ENCODE measurements around the gene FEM1A.
"Not testable (repeated sequence)": the region's sequence is repeated elsewhere in the genome, so short reads cannot be mapped to it uniquely, and the experiment has no call there.

Gene FEM1A

DNA sequence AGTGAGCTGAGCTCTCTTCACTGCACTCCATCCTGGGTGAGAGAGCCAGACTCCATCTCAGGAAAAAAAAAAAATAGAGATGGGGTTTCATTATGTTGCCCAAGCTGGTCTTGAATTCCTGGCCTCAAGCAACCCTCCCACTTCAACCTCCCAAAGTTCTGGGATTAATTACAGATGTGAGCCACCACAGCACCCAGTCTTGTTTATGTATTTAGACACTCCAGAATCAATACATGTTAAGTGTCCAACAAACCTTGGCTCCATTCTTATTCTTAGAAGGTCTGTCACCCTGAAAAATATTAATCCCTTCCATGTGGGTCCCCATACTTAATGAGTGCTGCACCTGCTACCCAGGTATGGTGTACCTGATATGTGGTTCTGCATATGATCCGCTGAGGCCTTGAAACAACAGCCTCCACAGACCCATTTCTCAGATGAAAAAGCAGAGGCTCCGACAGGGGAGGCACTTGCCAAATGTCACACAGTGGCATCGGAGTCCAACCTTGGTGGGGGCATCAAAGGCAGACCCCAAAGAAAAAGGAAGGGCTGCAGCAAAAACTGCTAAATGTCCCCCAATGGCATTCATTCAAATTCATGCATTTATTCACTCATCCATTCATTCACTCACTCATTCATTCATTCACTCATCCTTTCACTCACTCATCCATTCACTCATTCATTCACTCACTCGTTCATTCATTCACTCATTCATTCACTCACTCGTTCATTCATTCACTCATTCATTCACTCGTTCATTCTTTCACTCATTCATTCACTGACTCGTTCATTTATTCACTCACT, 23.3 kb downstream of the FEM1A start:
- DNase-seq, result no peak

- DNase-seq, result peak; percentile 53
Measured at GRCh38 chr19:4815426-4816201, 24.1 kb downstream of the FEM1A start.

- no peak for DNase-seq
Measured at GRCh38 chr19:4816202-4816949, 24.8 kb downstream of the FEM1A start.

GRCh38 chr19:4816950-4817278, 25.4 kb downstream of the FEM1A start:
- no peak for DNase-seq

GRCh38 chr19:4817467-4818277, 26.1 kb downstream of the FEM1A start:
- no peak for DNase-seq

DNA sequence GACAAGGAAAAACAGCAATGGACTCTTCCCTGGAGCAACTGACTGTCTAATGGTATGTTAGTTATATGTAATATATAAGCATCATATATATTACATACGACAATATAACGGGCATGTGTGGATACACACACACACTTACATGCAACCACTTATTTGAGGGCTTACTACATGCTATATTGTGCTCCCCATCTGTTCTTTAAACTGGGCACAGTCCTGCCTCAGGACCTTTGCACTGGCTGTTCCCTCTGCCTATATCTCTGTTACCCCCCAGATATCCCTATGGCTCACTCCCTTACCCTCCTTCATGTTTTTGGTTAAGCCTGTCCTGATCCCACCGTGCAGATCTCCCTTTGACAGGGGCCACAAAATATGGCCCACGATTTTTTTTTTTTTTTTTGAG, 29.7 kb downstream of the FEM1A start:
- no peak for DNase-seq

- DNase-seq, result not testable (repeated sequence)
Measured at GRCh38 chr19:4822354-4822753, 30.8 kb downstream of the FEM1A start.

- no peak for DNase-seq
Measured at GRCh38 chr19:4823577-4823976, 32.0 kb downstream of the FEM1A start.

- no peak for DNase-seq
Measured at GRCh38 chr19:4829001-4829712, 37.6 kb downstream of the FEM1A start.

GRCh38 chr19:4830332-4830731, 38.8 kb downstream of the FEM1A start:
- no peak for DNase-seq

DNA sequence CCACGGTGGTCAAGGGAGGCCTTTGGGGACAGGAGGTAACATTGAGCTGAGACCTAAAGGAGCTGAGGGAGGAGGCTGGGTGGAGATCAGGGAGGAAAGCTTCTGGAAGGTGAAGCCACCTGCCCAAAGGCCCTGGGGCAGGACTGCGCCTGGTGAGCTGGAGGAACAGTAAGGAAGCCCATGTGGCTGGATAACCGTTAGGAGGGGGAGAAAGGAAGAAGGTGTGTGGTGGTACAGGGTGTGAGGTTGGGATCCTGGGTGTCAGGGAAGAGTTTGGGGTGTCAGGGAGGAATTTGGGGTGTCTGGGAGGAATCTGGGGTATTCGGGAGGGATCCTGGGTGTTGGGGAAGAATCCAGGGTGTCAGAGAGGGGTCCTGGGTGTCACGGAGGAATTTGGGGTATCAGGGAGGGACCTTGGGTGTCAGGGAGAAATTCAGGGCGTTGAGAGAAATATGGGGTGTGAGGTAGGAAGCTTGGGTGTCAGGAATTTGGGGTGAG, 39.3 kb downstream of the FEM1A start:
- no peak for DNase-seq

DNA sequence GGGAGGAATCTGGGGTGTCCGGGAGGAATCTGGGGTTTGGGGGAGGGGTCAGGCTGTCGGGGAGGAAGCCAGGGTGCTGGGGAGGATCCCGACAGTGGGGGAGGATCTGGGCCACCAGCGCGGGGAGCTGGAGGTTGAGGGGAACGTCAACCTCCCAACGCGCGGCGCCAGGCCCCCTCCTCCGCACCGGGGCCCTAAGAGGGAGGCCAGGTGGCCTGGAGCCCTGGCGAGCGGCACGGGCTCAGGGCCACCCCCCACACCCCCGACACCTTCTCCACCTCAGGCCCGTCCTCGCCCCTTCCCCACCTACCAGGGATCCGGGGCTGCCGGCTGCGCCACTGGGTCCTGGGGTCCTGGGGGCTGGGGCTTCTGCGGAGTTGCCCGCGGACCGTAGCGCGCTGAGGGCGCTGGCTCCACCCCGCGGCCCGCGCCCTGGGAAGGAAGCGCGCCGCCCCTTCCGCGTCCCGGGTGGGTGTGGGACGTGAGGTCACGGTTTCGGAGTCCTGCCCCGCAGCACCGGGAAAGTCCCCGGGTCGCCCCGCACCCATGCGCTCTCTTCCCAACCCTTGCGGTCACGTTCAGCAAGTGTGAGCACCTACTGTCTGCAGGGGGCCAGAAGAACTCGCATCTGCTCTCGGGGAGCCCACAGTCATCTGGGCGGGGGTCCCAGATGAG, 39.9 kb downstream of the FEM1A start, which contains the start of gene TICAM1:
TICAM1 (minus strand) TSS at position 409 of the 675 bp plus-strand sequence. CDS start 13,335 bp downstream, outside the sequence.
- no peak for DNase-seq

DNA sequence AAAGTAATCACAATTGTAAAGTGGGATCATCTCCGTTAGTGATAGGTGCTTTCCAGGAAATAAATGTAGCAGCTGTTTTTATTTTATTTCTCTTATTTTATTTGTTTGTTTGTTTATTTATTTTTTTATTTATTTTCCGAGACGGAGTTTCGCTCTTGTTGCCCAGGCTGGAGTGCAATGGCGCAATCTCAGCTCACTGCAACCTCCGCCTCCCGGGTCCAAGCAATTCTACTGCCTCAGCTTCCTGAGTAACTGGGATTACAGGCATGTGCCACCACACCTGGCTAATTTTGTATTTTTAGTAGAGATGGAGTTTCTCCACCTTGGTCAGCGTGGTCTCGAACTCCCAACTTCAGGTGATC, 40.4 kb downstream of the FEM1A start:
- DNase-seq, result not testable (repeated sequence)

GRCh38 chr19:4832776-4833175, 41.2 kb downstream of the FEM1A start:
- no peak for DNase-seq

GRCh38 chr19:4839192-4839591, 47.7 kb downstream of the FEM1A start:
- no peak for DNase-seq

GRCh38 chr19:4843647-4843965, 52.1 kb downstream of the FEM1A start:
- DNase-seq, result no peak

DNA sequence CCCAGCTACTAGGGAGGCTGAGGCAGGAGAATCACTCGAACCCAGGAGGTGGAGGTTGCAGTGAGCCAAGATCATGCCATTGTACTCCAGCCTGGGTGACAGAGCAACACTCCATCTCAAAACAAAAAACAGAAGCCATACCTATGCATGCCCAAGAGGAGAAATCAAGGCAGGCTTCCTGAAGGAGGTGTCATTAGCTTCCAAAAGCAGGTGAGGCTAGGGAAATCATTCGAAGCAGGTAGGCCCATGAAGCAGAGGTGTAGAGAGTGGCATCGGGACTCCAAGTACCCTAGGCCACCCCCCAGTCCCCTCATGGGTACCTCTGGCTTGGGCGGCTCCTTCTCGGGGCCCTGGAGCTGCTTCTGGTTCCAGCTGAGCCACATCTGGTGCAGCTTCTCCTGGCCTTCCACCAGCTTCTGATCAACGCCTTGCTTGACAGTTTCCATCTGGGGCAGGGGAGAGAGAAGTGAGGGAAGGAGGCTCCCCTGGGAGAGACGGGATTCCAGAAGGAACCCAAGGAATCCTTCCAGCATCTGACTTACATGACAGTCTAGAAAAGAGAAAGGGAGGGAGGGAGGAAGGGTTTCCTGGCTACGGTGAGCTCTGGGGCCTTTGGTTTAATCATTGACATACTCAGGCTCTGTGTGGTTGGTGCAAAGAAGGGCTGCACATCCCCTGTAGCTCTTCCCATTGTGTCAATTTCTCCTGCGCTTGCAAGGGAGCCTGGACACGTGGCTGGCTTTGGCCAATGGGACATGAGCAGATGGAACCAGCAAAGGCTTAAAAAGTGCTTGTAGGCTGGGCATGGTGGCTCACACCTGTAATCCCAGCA, 53.0 kb downstream of the FEM1A start:
- DNase-seq, result no peak

GRCh38 chr19:4845975-4846374, 54.4 kb downstream of the FEM1A start:
- not testable (repeated sequence) for DNase-seq

GRCh38 chr19:4847190-4847973, 55.8 kb downstream of the FEM1A start:
- no peak for DNase-seq

DNA sequence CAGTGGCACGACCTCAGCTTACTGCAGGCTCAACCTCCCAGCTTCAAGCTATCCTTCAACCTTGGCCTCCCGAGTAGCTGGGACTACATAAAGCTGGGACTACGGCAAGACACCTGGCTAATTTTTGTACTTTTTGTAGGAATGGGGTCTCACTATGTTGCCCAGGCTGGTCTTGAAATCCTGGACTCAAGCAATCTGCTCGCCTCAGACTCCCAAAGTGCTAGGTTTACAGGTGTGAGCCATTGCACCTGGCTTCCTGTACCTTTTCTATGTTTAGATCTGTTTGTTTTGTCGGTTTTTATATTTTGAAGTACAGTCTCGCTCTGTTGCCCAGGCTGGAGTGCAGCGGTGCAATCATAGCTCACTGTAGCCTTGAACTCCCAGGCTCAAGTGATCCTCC, 57.5 kb downstream of the FEM1A start:
- DNase-seq, result no peak
